ENCODE results near the gene LPAR2.

GRCh38 chr19:19624032-19624570 lies 3.9 kb downstream of the LPAR2 start:
- TF ChIP-seq POLR2AphosphoS5 (IDR thresholded peaks at IDR 0.05; ENCODE audit: borderline replicate concordance, low read depth, low read length) = no peak
- no peak for TF ChIP-seq EZH2 (IDR thresholded peaks at IDR 0.05)

Data from SK-N-MC (cell line).